AG04449 (cell line): ENCODE measurements around the gene KCNAB1.

Experiments used
- CTCF ChIA-PET: fragments of 350-600 bp; formaldehyde crosslinking; extraction: SDS; loops from one replicate; lab custom pipeline; 2021; ENCODE audit warnings: antibody characterized with exemption; lab: Yijun Ruan, JAX
- POLR2A ChIA-PET: fragments of 400-600, 350-600 bp; formaldehyde crosslinking; extraction: SDS; loops from one replicate; lab custom pipeline; 2020; ENCODE audit warnings: antibody characterized with exemption, inconsistent platforms; lab: Yijun Ruan, JAX
- DNase-seq: peaks from one replicate; pipeline ENCODE4 v3.0.0-alpha.2; 2010; ENCODE audit warnings: low read depth, low spot score
- H3K4me3 ChIP-seq: 2 replicates; pipeline ENCODE4 v1.5.1; 2011; ENCODE audit warnings: low read depth, mild to moderate bottlenecking, control low read depth, low read length
- CTCF ChIP-seq: IDR thresholded peaks from one replicate; pipeline ENCODE4 v1.5.1; 2011; ENCODE audit warnings: mild to moderate bottlenecking, moderate library complexity, low read length, control low read depth, inconsistent platforms; ENCODE audit not compliant: insufficient read depth; ENCODE audit errors: missing control alignments

KCNAB1 gene

DNA sequence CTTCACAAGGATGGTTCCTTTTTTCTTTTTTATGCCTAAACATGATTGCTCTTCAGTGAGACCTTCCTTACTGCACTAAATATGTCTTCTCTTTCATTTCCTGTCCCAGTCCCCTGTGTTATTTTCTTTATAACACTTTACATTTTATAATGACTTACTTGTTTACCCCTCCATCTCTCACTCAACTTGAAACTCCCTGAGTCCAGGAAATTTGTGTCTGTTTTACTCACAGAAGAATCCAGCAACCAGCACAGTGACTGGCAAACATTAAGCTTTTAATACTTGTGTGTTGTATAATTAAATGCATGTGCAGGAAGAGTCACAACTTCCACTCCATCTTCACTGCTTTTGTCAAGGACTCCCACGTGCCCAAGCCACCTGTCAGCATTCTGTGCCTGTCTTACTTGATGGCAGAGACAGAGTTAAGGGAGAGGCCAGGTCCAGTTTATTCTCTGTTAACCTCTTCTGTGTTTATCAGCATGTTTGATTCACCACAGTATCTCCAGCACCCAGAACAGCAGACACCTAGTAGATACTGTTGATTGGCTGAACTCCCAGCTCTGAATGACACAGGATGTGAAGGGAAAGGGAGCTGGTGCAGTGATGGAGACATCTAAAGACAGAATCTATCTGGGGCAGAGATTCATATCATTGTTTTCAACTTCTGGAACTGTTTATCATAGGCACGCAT, 391.8 kb downstream of the KCNAB1 start:
- TF ChIP-seq CTCF = no peak
- H3K4me3 ChIP-seq = no peak overlapping the region
- ChIA-PET CTCF (interaction anchor here (0.9 to 20.1 kb wide), 12 partner anchors 7 to 359 kb away, joined by 3 to 471 read pairs (median 5); no protein-coding TSS in a partner anchor), POLR2A (no interaction called here)
- DNase-seq = no peak

DNA sequence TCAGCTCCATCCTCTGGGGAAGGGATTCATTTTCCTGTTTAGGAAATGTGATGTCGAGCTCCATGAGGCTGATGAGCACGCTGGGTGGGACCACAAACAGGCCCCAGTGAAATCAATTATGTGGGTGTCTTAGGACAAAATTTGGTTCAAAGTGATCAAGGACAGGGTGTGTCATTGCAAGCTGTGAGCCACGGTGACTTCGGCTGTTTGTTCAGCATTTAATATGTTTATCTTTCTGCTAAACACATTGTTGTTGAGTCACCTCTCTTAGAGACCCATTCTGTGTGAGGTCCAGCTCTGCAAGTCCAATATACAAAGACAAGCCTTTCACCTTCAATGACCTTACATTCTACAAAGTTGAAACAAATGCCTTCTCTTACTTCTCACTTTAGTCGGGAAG, 393.2 kb downstream of the KCNAB1 start:
- no peak overlapping the region for H3K4me3 ChIP-seq
- no peak for DNase-seq
- ChIA-PET POLR2A (interaction anchor here (0.7 kb wide), 1 partner anchor 29 kb away, joined by 3 read pairs; no protein-coding TSS in a partner anchor), CTCF (interaction anchor here (0.7 to 20.1 kb wide), 6 partner anchors 38 to 360 kb away, joined by 3 to 471 read pairs (median 56); no protein-coding TSS in a partner anchor)
- no peak for TF ChIP-seq CTCF

DNA sequence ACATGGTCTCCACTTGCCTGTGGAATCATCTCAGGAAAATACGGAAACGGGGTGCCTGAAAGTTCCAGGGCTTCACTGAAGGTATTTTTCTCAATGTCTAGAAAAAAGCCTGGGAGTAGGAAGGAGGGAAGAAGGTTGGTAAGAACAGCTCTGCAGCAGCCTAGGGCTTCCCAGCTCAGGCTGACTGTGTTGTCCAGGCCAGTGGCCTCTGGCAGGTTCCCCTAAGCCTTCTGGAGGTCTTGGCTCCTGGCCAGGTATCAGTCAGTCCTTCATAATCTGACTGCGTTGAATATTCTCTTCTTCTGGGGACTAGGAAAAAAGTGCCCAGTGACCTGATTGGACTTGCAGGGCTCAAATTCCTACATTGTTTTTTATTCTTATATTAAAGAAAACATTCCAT, 395.9 kb downstream of the KCNAB1 start:
- ChIA-PET POLR2A (no interaction called here), CTCF (interaction anchor here (0.8 to 20.1 kb wide), 8 partner anchors 9 to 621 kb away, joined by 3 to 471 read pairs (median 6); no protein-coding TSS in a partner anchor)
- no peak for TF ChIP-seq CTCF
- H3K4me3 ChIP-seq = no peak overlapping the region
- DNase-seq = no peak

- no peak for DNase-seq
- H3K4me3 ChIP-seq = no peak overlapping the region
- no peak for TF ChIP-seq CTCF
- CTCF ChIA-PET = interaction anchor here (0.8 to 20.1 kb wide), 9 partner anchors 8 to 620 kb away, joined by 3 to 471 read pairs (median 6); no protein-coding TSS in a partner anchor
- POLR2A ChIA-PET = no interaction called here
These were observed 396.6 kb downstream of the KCNAB1 start for GRCh38 chr3:156516961-156517360.

GRCh38 chr3:156518726-156519125, 398.3 kb downstream of the KCNAB1 start:
- POLR2A ChIA-PET = interaction anchor here (0.5 kb wide), 1 partner anchor 18 kb away, joined by 3 read pairs; no protein-coding TSS in a partner anchor
- no peak for TF ChIP-seq CTCF
- H3K4me3 ChIP-seq = no peak overlapping the region
- DNase-seq = no peak
- CTCF ChIA-PET = interaction anchor here (1.1 to 20.1 kb wide), 5 partner anchors 8 to 365 kb away, joined by 3 to 471 read pairs (median 25); no protein-coding TSS in a partner anchor

GRCh38 chr3:156519758-156520162, 399.4 kb downstream of the KCNAB1 start:
- CTCF ChIA-PET = interaction anchor here (0.6 to 20.1 kb wide), 5 partner anchors 9 to 366 kb away, joined by 3 to 471 read pairs (median 4); no protein-coding TSS in a partner anchor

More at GRCh38 chr3:156519758-156520162, 399.4 kb downstream of the KCNAB1 start:
- POLR2A ChIA-PET = interaction anchor here (0.6 kb wide), 1 partner anchor 35 kb away, joined by 3 read pairs; no protein-coding TSS in a partner anchor
- H3K4me3 ChIP-seq = no peak overlapping the region
- no peak for DNase-seq
- TF ChIP-seq CTCF = no peak
